SK-N-MC (cell line): ENCODE data around the gene MFAP3.

ENCODE experiments used
- EZH2 ChIP-seq: fragments of 200-600 bp; sonication (generic); IDR thresholded peaks from one replicate; pipeline ENCODE4 v1.6.1; 2017; ENCODE audit warnings: antibody characterized with exemption
- POLR2AphosphoS5 ChIP-seq: IDR thresholded peaks from 2 replicates; pipeline ENCODE4 v1.6.1; 2012; ENCODE audit warnings: mild to moderate bottlenecking, low read depth, low read length, borderline replicate concordance

GRCh38 chr5:154044581-154044980, 5.8 kb downstream of the MFAP3 start:
- TF ChIP-seq EZH2 (no peak), POLR2AphosphoS5 (no peak)
